Suprapubic skin (tissue), 4 donors: ENCODE data around the gene ANKRD6. TPM values are rescaled to one million over a fixed set of nuclear protein-coding genes. Genes with fewer than 3 reads are reported as not detected.

Experiments used
- DNase-seq, 2 donors: peaks; one replicate each; pipeline ENCODE4 v3.0.0-alpha.2; 2019; ENCODE audit warnings: low spot score in 2 of 2
- H3K27ac ChIP-seq: fragments of 200-600 bp; sonication (generic); one replicate; pipeline ENCODE4 v1.5.1; 2019
- H3K27me3 ChIP-seq: fragments of 200-600 bp; sonication (generic); one replicate; pipeline ENCODE4 v1.5.1; 2019
- H3K36me3 ChIP-seq: fragments of 200-600 bp; sonication (generic); one replicate; pipeline ENCODE4 v1.5.1; 2019
- H3K4me1 ChIP-seq: fragments of 200-600 bp; sonication (generic); one replicate; pipeline ENCODE4 v1.5.1; 2019
- H3K4me3 ChIP-seq: fragments of 200-600 bp; sonication (generic); one replicate; pipeline ENCODE4 v1.5.1; 2019; ENCODE audit warnings: mild to moderate bottlenecking
- H3K9me3 ChIP-seq: fragments of 200-600 bp; sonication (generic); one replicate; pipeline ENCODE4 v1.5.1; 2019
- CTCF ChIP-seq, 2 donors: fragments of 200-600 bp in 1 of 2; fragments of 450-650 bp in 1 of 2; sonication (generic) in 1 of 2; IDR thresholded peaks; one replicate each; pipeline ENCODE4 v1.5.1; 2016 to 2019; ENCODE audit warnings: antibody characterized with exemption in 2 of 2, mild to moderate bottlenecking in 1 of 2, moderate library complexity in 1 of 2
- EP300 ChIP-seq: sonication (generic); formaldehyde crosslinking; IDR thresholded peaks from one replicate; pipeline ENCODE4 v1.6.1; 2017; ENCODE audit warnings: antibody characterized with exemption
- POLR2A ChIP-seq, 2 donors: fragments of 450-650 bp; IDR thresholded peaks; one replicate each; pipeline ENCODE4 v1.6.1; 2017; ENCODE audit warnings: antibody characterized with exemption in 2 of 2, mild to moderate bottlenecking in 2 of 2, moderate library complexity in 2 of 2
- POLR2AphosphoS5 ChIP-seq, 3 donors: sonication (generic); formaldehyde crosslinking; IDR thresholded peaks; one replicate each; pipeline ENCODE4 v1.6.1; 2017; ENCODE audit warnings: antibody characterized with exemption in 3 of 3
- WGBS: methylation state at CpG from one replicate; pipeline ENCODE4 v1.1.5; 2018; 5-methylcytosine and 5-hydroxymethylcytosine counted together
- total RNA-seq, 4 donors: library from RNA; depleted of rRNA; stranded (reverse); fragments of >200 nt; gene quantifications; one replicate each; pipeline ENCODE4 v1.1.0, GENCODE V29; 2016

The ANKRD6 gene
- total RNA-seq, 4 donors from 2014 or later = 3.4 to 6.9 (median 5.4) TPM

GRCh38 chr6:89584539-89584938 lies 151.6 kb downstream of the ANKRD6 start:
- TF ChIP-seq POLR2AphosphoS5 (IDR thresholded peaks at IDR 0.05) = no peak
- Histone ChIP-seq H3K27ac (no peak overlapping the region), H3K36me3 (no peaks in the 10 kb centered on the region), H3K4me1 (peaks cover 3% of the 10 kb centered on the region), H3K4me3 (no peak overlapping the region), H3K27me3 (no peaks in the 10 kb centered on the region), H3K9me3 (no peaks in the 10 kb centered on the region)
- WGBS = 90% methylated on average over 3 of the region's 3 CpGs
- no peak for DNase-seq

- peaks cover 3% of the 10 kb centered on the region for H3K4me1 ChIP-seq
- H3K9me3 ChIP-seq = no peaks in the 10 kb centered on the region
- H3K4me3 ChIP-seq = no peak overlapping the region
- H3K27me3 ChIP-seq = no peaks in the 10 kb centered on the region
- TF ChIP-seq EP300 = no peak
- no peak for TF ChIP-seq POLR2AphosphoS5 (IDR thresholded peaks at IDR 0.05)
- TF ChIP-seq CTCF (IDR thresholded peaks at IDR 0.05) = no peak
- TF ChIP-seq POLR2A (IDR thresholded peaks at IDR 0.05) = no peak
- no peak for DNase-seq
- no peak overlapping the region for H3K27ac ChIP-seq
- WGBS = 93% methylated on average over 1 of the region's 1 CpG
- H3K36me3 ChIP-seq = no peaks in the 10 kb centered on the region
These were observed 152.2 kb downstream of the ANKRD6 start for GRCh38 chr6:89585154-89585553.

- no peaks in the 10 kb centered on the region for H3K4me1 ChIP-seq
- no peak for TF ChIP-seq POLR2A (IDR thresholded peaks at IDR 0.05)
- no peak for DNase-seq
- 81% methylated on average over 7 of the region's 7 CpGs for WGBS
- no peak overlapping the region for H3K27ac ChIP-seq
- H3K36me3 ChIP-seq = no peaks in the 10 kb centered on the region
- no peak overlapping the region for H3K4me3 ChIP-seq
- H3K9me3 ChIP-seq = no peaks in the 10 kb centered on the region
- H3K27me3 ChIP-seq = no peaks in the 10 kb centered on the region
These were observed 156.5 kb downstream of the ANKRD6 start for GRCh38 chr6:89589297-89590025.

- 77% methylated on average over 2 of the region's 2 CpGs for WGBS
- H3K4me3 ChIP-seq = no peak overlapping the region
- no peak overlapping the region for H3K27ac ChIP-seq
- no peak for DNase-seq
- no peaks in the 10 kb centered on the region for H3K36me3 ChIP-seq
- H3K4me1 ChIP-seq = no peaks in the 10 kb centered on the region
- TF ChIP-seq POLR2AphosphoS5 (IDR thresholded peaks at IDR 0.05) = no peak
- TF ChIP-seq EP300 = no peak
- TF ChIP-seq POLR2A (IDR thresholded peaks at IDR 0.05) = no peak
- TF ChIP-seq CTCF (IDR thresholded peaks at IDR 0.05) = no peak
- no peaks in the 10 kb centered on the region for H3K9me3 ChIP-seq
- no peaks in the 10 kb centered on the region for H3K27me3 ChIP-seq
These were observed 157.2 kb downstream of the ANKRD6 start for GRCh38 chr6:89590133-89590532.

- Histone ChIP-seq H3K4me3 (no peak overlapping the region), H3K36me3 (no peaks in the 10 kb centered on the region), H3K27me3 (no peaks in the 10 kb centered on the region), H3K9me3 (no peaks in the 10 kb centered on the region), H3K27ac (no peak overlapping the region), H3K4me1 (no peaks in the 10 kb centered on the region)
- whole genome bisulfite sequencing = 98% methylated on average over 4 of the region's 4 CpGs
- TF ChIP-seq EP300 = no peak
- no peak for TF ChIP-seq POLR2A (IDR thresholded peaks at IDR 0.05)
- no peak for TF ChIP-seq CTCF (IDR thresholded peaks at IDR 0.05)
- TF ChIP-seq POLR2AphosphoS5 (IDR thresholded peaks at IDR 0.05) = no peak
- DNase-seq = no peak
These were observed 158.8 kb downstream of the ANKRD6 start for GRCh38 chr6:89591745-89592144.

GRCh38 chr6:89596056-89596455 lies 163.1 kb downstream of the ANKRD6 start:
- whole genome bisulfite sequencing = 86% methylated on average over 2 of the region's 2 CpGs
- Histone ChIP-seq H3K27me3 (no peaks in the 10 kb centered on the region), H3K4me3 (no peak overlapping the region), H3K4me1 (no peaks in the 10 kb centered on the region), H3K9me3 (no peaks in the 10 kb centered on the region), H3K27ac (no peak overlapping the region), H3K36me3 (no peaks in the 10 kb centered on the region)
- TF ChIP-seq POLR2AphosphoS5 (IDR thresholded peaks at IDR 0.05) (no peak), CTCF (IDR thresholded peaks at IDR 0.05) (no peak), POLR2A (IDR thresholded peaks at IDR 0.05) (no peak), EP300 (no peak)
- no peak for DNase-seq
